OCI-LY7 (cell line): ENCODE data around the gene PIP4P1. TPM values are rescaled to one million over a fixed set of nuclear protein-coding genes. Genes with fewer than 3 reads are reported as not detected.

Experiments
- BruUV-seq: library from RNA; stranded (reverse); fragments of 400-500 nt; replicated peaks from 2 replicates; lab custom pipeline; 2021; lab: Mats Ljungman, UMichigan
- CTCF ChIA-PET: fragments of 300-600 bp; sonication (Branson Sonifier 250); formaldehyde crosslinking; loops from one replicate; lab custom pipeline; 2022; ENCODE audit warnings: antibody characterized with exemption; ENCODE audit not compliant: unreplicated experiment; lab: Charles Lee
- POLR2A ChIA-PET: fragments of 300-600 bp; sonication (Branson Sonifier 250); formaldehyde crosslinking; loops from one replicate; lab custom pipeline; 2022; ENCODE audit warnings: antibody characterized with exemption; lab: Charles Lee
- DNase-seq: peaks from one replicate; pipeline ENCODE4 v3.0.0-alpha.2; 2015; ENCODE audit warnings: low spot score
- H2AFZ ChIP-seq: fragments of 200-600 bp; sonication (generic), shearing (Covaris generic); 2 replicates; pipeline ENCODE4 v1.6.1; 2014; ENCODE audit warnings: mild to moderate bottlenecking, antibody characterized with exemption, low read length, moderate library complexity
- H3K27ac ChIP-seq: fragments of 200-600 bp; sonication (generic); 2 replicates; pipeline ENCODE4 v1.5.1; 2014; ENCODE audit warnings: mixed run types, low read depth, mild to moderate bottlenecking, moderate library complexity, low read length, inconsistent platforms; ENCODE audit not compliant: poor library complexity, severe bottlenecking
- H3K36me3 ChIP-seq: fragments of 200-600 bp; sonication (generic); 2 replicates; pipeline ENCODE4 v1.6.1; 2014; ENCODE audit warnings: mild to moderate bottlenecking, antibody characterized with exemption, low read length, moderate library complexity, mixed read lengths; ENCODE audit not compliant: insufficient read depth
- H3K4me1 ChIP-seq: fragments of 200-600 bp; sonication (generic); 2 replicates; pipeline ENCODE4 v1.5.1; 2014; ENCODE audit warnings: mild to moderate bottlenecking, low read length; ENCODE audit not compliant: insufficient read depth, poor library complexity, severe bottlenecking
- H3K4me2 ChIP-seq: fragments of 200-600 bp; sonication (generic); 2 replicates; pipeline ENCODE4 v1.6.1; 2014; ENCODE audit warnings: mild to moderate bottlenecking, low read length
- H3K4me3 ChIP-seq: fragments of 200-600 bp; sonication (generic); 2 replicates; pipeline ENCODE4 v1.5.1; 2014; ENCODE audit warnings: mild to moderate bottlenecking, low read depth, low read length; ENCODE audit not compliant: poor library complexity, severe bottlenecking
- H3K79me2 ChIP-seq: fragments of 200-600 bp; sonication (generic); 2 replicates; pipeline ENCODE4 v1.6.1; 2016; ENCODE audit warnings: low read depth, mild to moderate bottlenecking, low read length, moderate library complexity, mixed read lengths; ENCODE audit not compliant: insufficient read depth
- H3K9me2 ChIP-seq: fragments of 200-600 bp; sonication (generic); 2 replicates; pipeline ENCODE4 v1.6.1; 2016; ENCODE audit warnings: mild to moderate bottlenecking, low read length, mixed read lengths; ENCODE audit not compliant: insufficient read depth
- H3K9me3 ChIP-seq: fragments of 200-600 bp; sonication (generic); 2 replicates; pipeline ENCODE4 v1.6.1; 2014; ENCODE audit warnings: mild to moderate bottlenecking, mixed run types, low read length, mixed read lengths
- H4K20me1 ChIP-seq: fragments of 200-600 bp; sonication (generic); 2 replicates; pipeline ENCODE4 v1.6.1; 2014; ENCODE audit warnings: mild to moderate bottlenecking, antibody characterized with exemption, low read length, moderate library complexity, mixed read lengths; ENCODE audit not compliant: insufficient read depth
- CTCF ChIP-seq: fragments of 200-600 bp; sonication (generic); conservative IDR thresholded peaks from 2 replicates; pipeline ENCODE4 v1.5.1; 2014; ENCODE audit warnings: mild to moderate bottlenecking, antibody characterized with exemption, low read length, moderate library complexity, mixed read lengths
- EZH2phosphoT487 ChIP-seq: fragments of 200-600 bp; sonication (generic); IDR thresholded peaks from 2 replicates; pipeline ENCODE4 v1.6.1; 2018; ENCODE audit warnings: low read depth, borderline replicate concordance, mild to moderate bottlenecking, mixed run types, antibody characterized with exemption, low read length, moderate library complexity, mixed read lengths
- intact Hi-C: fragments of 100-400 bp; cut with micrococcal nuclease; formaldehyde crosslinking; loops from one replicate; pipeline ENCODE4 v1.10.0; 2022; ENCODE audit not compliant: unreplicated experiment
- total RNA-seq, 2 experiments: library from RNA; depleted of rRNA in 1 of 2; stranded (reverse); fragments of >200 nt in 1 of 2; shearing (Covaris generic) in 1 of 2; gene quantifications; 2 replicates each; pipeline ENCODE4 v1.2.3, GENCODE V29; 2014 to 2022

Gene PIP4P1
- total RNA-seq, 2 experiments from 2014 or later, result 26.9 to 44.7 TPM

GRCh38 chr14:20440465-20440864 lies 20.8 kb downstream of the PIP4P1 start:
- no peak for DNase-seq
- POLR2A ChIA-PET, result interaction anchor here (1.4 to 2.1 kb wide), 2 partner anchors 11 to 17 kb away, joined by 4 read pairs; no protein-coding TSS in a partner anchor
- Histone ChIP-seq H3K27ac (no peak overlapping the region), H3K4me2 (peak overlapping the region; percentile 13; the same call in 1 of the 2 replicates), H4K20me1 (no peaks in the 10 kb centered on the region), H2AFZ (peak overlapping the region; percentile 12; the same call in 1 of the 2 replicates), H3K79me2 (no peaks in the 10 kb centered on the region), H3K9me2 (no peaks in the 10 kb centered on the region), H3K4me1 (peaks cover 40% of the 10 kb centered on the region), H3K36me3 (peaks cover 33% of the 10 kb centered on the region), H3K4me3 (no peak overlapping the region), H3K9me3 (no peaks in the 10 kb centered on the region)
- CTCF ChIA-PET, result no interaction called here
- TF ChIP-seq EZH2phosphoT487 (no peak), CTCF (no peak)
- intact Hi-C loops, result no loop called here
- no TSS peak for BruUV-seq

- no peak overlapping the region for H3K27ac ChIP-seq
- intact Hi-C loops, result no loop called here
- H3K79me2 ChIP-seq, result no peaks in the 10 kb centered on the region
- H3K4me1 ChIP-seq, result peaks cover 40% of the 10 kb centered on the region
- H2AFZ ChIP-seq, result no peak overlapping the region
- ChIA-PET CTCF (no interaction called here), POLR2A (no interaction called here)
- H3K36me3 ChIP-seq, result peaks cover 15% of the 10 kb centered on the region
- DNase-seq, result peak; percentile 38
- H3K9me3 ChIP-seq, result no peaks in the 10 kb centered on the region
- BruUV-seq, result no TSS peak
- H4K20me1 ChIP-seq, result no peaks in the 10 kb centered on the region
- H3K9me2 ChIP-seq, result no peaks in the 10 kb centered on the region
- peak overlapping the region; percentile 39 for H3K4me2 ChIP-seq
- no peak overlapping the region for H3K4me3 ChIP-seq
- TF ChIP-seq CTCF (no peak), EZH2phosphoT487 (no peak)
Measured at GRCh38 chr14:20438664-20439063, 22.6 kb downstream of the PIP4P1 start.

- CTCF ChIA-PET, result interaction anchor here (0.9 kb wide), 1 partner anchor 21 kb away, joined by 3 read pairs; no protein-coding TSS in a partner anchor
- no peak overlapping the region for H2AFZ ChIP-seq
Measured at GRCh38 chr14:20436363-20436755, 24.9 kb downstream of the PIP4P1 start.

More at GRCh38 chr14:20436363-20436755, 24.9 kb downstream of the PIP4P1 start:
- POLR2A ChIA-PET, result interaction anchor here (0.7 kb wide), 1 partner anchor 8 kb away, joined by 3 read pairs; no protein-coding TSS in a partner anchor
- no TSS peak for BruUV-seq
- H3K79me2 ChIP-seq, result no peaks in the 10 kb centered on the region
- no peak overlapping the region for H3K4me3 ChIP-seq
- no peak overlapping the region for H3K27ac ChIP-seq
- peaks cover 44% of the 10 kb centered on the region for H3K4me1 ChIP-seq
- H3K36me3 ChIP-seq, result no peaks in the 10 kb centered on the region
- H3K9me3 ChIP-seq, result no peaks in the 10 kb centered on the region
- no peak for TF ChIP-seq CTCF
- TF ChIP-seq EZH2phosphoT487, result no peak
- intact Hi-C loops, result no loop called here
- no peaks in the 10 kb centered on the region for H4K20me1 ChIP-seq
- no peak overlapping the region for H3K4me2 ChIP-seq
- no peaks in the 10 kb centered on the region for H3K9me2 ChIP-seq
- DNase-seq, result no peak
